ENCODE measurements around the gene DNMT1.

DNMT1 gene

GRCh38 chr19:10115392-10116084, 79.2 kb downstream of the DNMT1 start:
- TF ChIP-seq REST (IDR thresholded peaks at IDR 0.05; ENCODE audit: insufficient read depth in 1 of 2, low read depth in 2 of 2, low read length in 2 of 2) (no peak), FOXP2 (optimal IDR thresholded peaks at IDR 0.05; ENCODE audit: borderline replicate concordance, extremely low read depth, extremely low read length, insufficient read depth) (no peak), POLR2AphosphoS5 (IDR thresholded peaks at IDR 0.05; ENCODE audit: low read depth, low read length) (no peak; the same call in none of the 2 replicates), SIN3A (IDR thresholded peaks at IDR 0.05; ENCODE audit: borderline replicate concordance, insufficient read depth, low read length) (no peak), TAF1 (IDR thresholded peaks at IDR 0.05; ENCODE audit: borderline replicate concordance, insufficient read depth, low read length) (no peak)

GRCh38 chr19:10114651-10115391, 79.9 kb downstream of the DNMT1 start:
- TF ChIP-seq POLR2AphosphoS5 (IDR thresholded peaks at IDR 0.05; ENCODE audit: low read depth, low read length) (no peak; the same call in 1 of the 2 replicates), REST (IDR thresholded peaks at IDR 0.05; ENCODE audit: insufficient read depth in 1 of 2, low read depth in 2 of 2, low read length in 2 of 2) (no peak), SIN3A (IDR thresholded peaks at IDR 0.05; ENCODE audit: borderline replicate concordance, insufficient read depth, low read length) (no peak), TAF1 (IDR thresholded peaks at IDR 0.05; ENCODE audit: borderline replicate concordance, insufficient read depth, low read length) (no peak), FOXP2 (optimal IDR thresholded peaks at IDR 0.05; ENCODE audit: borderline replicate concordance, extremely low read depth, extremely low read length, insufficient read depth) (peak; percentile 8)

GRCh38 chr19:10113964-10114650, 80.6 kb downstream of the DNMT1 start:
- TF ChIP-seq POLR2AphosphoS5 (IDR thresholded peaks at IDR 0.05; ENCODE audit: low read depth, low read length) (0 out of 2 replicates have a peak, but pooled peaks have one; percentile 17), FOXP2 (optimal IDR thresholded peaks at IDR 0.05; ENCODE audit: borderline replicate concordance, extremely low read depth, extremely low read length, insufficient read depth) (peak; percentile 26), REST (IDR thresholded peaks at IDR 0.05; ENCODE audit: insufficient read depth in 1 of 2, low read depth in 2 of 2, low read length in 2 of 2) (no peak)

GRCh38 chr19:10113592-10113963, 81.2 kb downstream of the DNMT1 start:
- no peak for TF ChIP-seq REST (IDR thresholded peaks at IDR 0.05; ENCODE audit: insufficient read depth in 1 of 2, low read depth in 2 of 2, low read length in 2 of 2)
- 0 out of 2 replicates have a peak, but pooled peaks have one; percentile 2 for TF ChIP-seq SIN3A (IDR thresholded peaks at IDR 0.05; ENCODE audit: borderline replicate concordance, insufficient read depth, low read length)
- no peak for TF ChIP-seq FOXP2 (optimal IDR thresholded peaks at IDR 0.05; ENCODE audit: borderline replicate concordance, extremely low read depth, extremely low read length, insufficient read depth)
- peak; percentile 18; the same call in 1 of the 2 replicates for TF ChIP-seq POLR2AphosphoS5 (IDR thresholded peaks at IDR 0.05; ENCODE audit: low read depth, low read length)
- TF ChIP-seq TAF1 (IDR thresholded peaks at IDR 0.05; ENCODE audit: borderline replicate concordance, insufficient read depth, low read length): no peak

Measured in PFSK-1 (cell line).